Gastrocnemius medialis (tissue), 4 donors: Measurements from ENCODE around the gene TP53RK. TPM values are rescaled to one million over a fixed set of nuclear protein-coding genes. Genes with fewer than 3 reads are reported as not detected.

Source experiments
- ATAC-seq, 2 donors: fragments of 150-250 bp; one replicate each; pipeline ENCODE4 v1.9.1; 2016
- DNase-seq, 2 donors: peaks; one replicate each; pipeline ENCODE4 v3.0.0-alpha.2; 2019
- H3K27ac ChIP-seq, 4 donors: fragments of 200-600 bp; sonication (generic); 1 replicate in 1 of 4; 2 replicates in 3 of 4; pipeline ENCODE4 v1.5.1; 2016 to 2018; ENCODE audit warnings: mild to moderate bottlenecking in 2 of 4, moderate library complexity in 1 of 4
- H3K27me3 ChIP-seq, 3 donors: fragments of 200-600 bp; sonication (generic) in 2 of 3; 1 replicate in 1 of 3; 2 replicates in 2 of 3; pipeline versions ENCODE4 v1.5.1 to v1.6.0; 2016 to 2019; ENCODE audit warnings: mild to moderate bottlenecking in 1 of 3, moderate library complexity in 1 of 3
- H3K36me3 ChIP-seq, 2 donors: fragments of 200-600 bp; sonication (generic) in 1 of 2; one replicate each; pipeline ENCODE4 v1.5.1; 2017 to 2018
- H3K4me1 ChIP-seq, 2 donors: fragments of 200-600 bp; sonication (generic) in 1 of 2; one replicate each; pipeline ENCODE4 v1.5.1; 2016 to 2017; ENCODE audit warnings: mild to moderate bottlenecking in 2 of 2
- H3K4me3 ChIP-seq, 4 donors: fragments of 200-600 bp; sonication (generic) in 3 of 4; 1 replicate in 1 of 4; 2 replicates in 3 of 4; pipeline ENCODE4 v1.5.1; 2016 to 2019; ENCODE audit warnings: mild to moderate bottlenecking in 2 of 4
- H3K9me3 ChIP-seq, 3 donors: fragments of 200-600 bp; sonication (generic) in 2 of 3; 1 replicate in 1 of 3; 2 replicates in 2 of 3; pipeline ENCODE4 v1.5.1; 2016 to 2019
- POLR2A ChIP-seq, 2 donors: fragments of 450-650 bp; IDR thresholded peaks; one replicate each; pipeline ENCODE4 v1.6.1; 2017; ENCODE audit warnings: antibody characterized with exemption in 2 of 2, mild to moderate bottlenecking in 2 of 2, moderate library complexity in 2 of 2
- in situ Hi-C, 4 donors: fragments of 200-750 bp; cut with MboI; loops; one replicate each; pipeline versions ENCODE4 v1.15.0 to v1.8.0; 2017; ENCODE audit warnings: low sequenced_read_pairs in 4 of 4
- intact Hi-C: fragments of 100-400 bp; cut with DNase I; formaldehyde crosslinking; loops from one replicate; pipeline ENCODE4 v1.15.1; 2023; ENCODE audit warnings: low total_unique reads
- total RNA-seq, 4 donors: library from RNA; depleted of rRNA; stranded (reverse); fragments of >200 nt; gene quantifications; one replicate each; pipeline versions ENCODE4 v1.1.0 to v1.2.3, GENCODE V29; 2016
- TF ChIP-seq, protein P1 (sequence below), 5 experiments: fragments of 450-650 bp in 3 of 5; fragments of 200-600 bp in 2 of 5; sonication (generic) in 2 of 5; IDR thresholded peaks in 4 of 5; conservative IDR thresholded peaks in 1 of 5; 1 replicate in 4 of 5; 2 replicates in 1 of 5; pipeline ENCODE4 v1.5.1; 2016 to 2019; ENCODE audit warnings: antibody characterized with exemption in 5 of 5, mild to moderate bottlenecking in 3 of 5, moderate library complexity in 3 of 5

Gene TP53RK
- total RNA-seq, 4 donors from 2014 or later, result 8.3 to 17.7 (median 10.9) TPM

- H3K4me3 ChIP-seq, result peak overlapping the region in 2 of 4 donors; percentile 8 to 13
- H3K9me3 ChIP-seq, result no peaks in the 10 kb centered on the region
- DNase-seq (no peak), ATAC-seq (peak in 1 of 2 donors; percentile 15)
- H3K36me3 ChIP-seq, result no peaks in the 10 kb centered on the region
- peaks cover 34 to 40% of the 10 kb centered on the region in 2 donors for H3K4me1 ChIP-seq
- TF ChIP-seq POLR2A (IDR thresholded peaks at IDR 0.05), result no peak
- TF ChIP-seq, protein P1, sequence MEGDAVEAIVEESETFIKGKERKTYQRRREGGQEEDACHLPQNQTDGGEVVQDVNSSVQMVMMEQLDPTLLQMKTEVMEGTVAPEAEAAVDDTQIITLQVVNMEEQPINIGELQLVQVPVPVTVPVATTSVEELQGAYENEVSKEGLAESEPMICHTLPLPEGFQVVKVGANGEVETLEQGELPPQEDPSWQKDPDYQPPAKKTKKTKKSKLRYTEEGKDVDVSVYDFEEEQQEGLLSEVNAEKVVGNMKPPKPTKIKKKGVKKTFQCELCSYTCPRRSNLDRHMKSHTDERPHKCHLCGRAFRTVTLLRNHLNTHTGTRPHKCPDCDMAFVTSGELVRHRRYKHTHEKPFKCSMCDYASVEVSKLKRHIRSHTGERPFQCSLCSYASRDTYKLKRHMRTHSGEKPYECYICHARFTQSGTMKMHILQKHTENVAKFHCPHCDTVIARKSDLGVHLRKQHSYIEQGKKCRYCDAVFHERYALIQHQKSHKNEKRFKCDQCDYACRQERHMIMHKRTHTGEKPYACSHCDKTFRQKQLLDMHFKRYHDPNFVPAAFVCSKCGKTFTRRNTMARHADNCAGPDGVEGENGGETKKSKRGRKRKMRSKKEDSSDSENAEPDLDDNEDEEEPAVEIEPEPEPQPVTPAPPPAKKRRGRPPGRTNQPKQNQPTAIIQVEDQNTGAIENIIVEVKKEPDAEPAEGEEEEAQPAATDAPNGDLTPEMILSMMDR (IDR thresholded peaks at IDR 0.05 in 4 of 5, conservative IDR thresholded peaks at IDR 0.05 in 1 of 5), result no peak
- in situ Hi-C loops, result no loop called here
- intact Hi-C loops, result no loop called here
- H3K27me3 ChIP-seq, result no peaks in the 10 kb centered on the region
- H3K27ac ChIP-seq, result no peak overlapping the region
Observed at GRCh38 chr20:46683668-46683938, 5.6 kb downstream of the TP53RK start.

DNA sequence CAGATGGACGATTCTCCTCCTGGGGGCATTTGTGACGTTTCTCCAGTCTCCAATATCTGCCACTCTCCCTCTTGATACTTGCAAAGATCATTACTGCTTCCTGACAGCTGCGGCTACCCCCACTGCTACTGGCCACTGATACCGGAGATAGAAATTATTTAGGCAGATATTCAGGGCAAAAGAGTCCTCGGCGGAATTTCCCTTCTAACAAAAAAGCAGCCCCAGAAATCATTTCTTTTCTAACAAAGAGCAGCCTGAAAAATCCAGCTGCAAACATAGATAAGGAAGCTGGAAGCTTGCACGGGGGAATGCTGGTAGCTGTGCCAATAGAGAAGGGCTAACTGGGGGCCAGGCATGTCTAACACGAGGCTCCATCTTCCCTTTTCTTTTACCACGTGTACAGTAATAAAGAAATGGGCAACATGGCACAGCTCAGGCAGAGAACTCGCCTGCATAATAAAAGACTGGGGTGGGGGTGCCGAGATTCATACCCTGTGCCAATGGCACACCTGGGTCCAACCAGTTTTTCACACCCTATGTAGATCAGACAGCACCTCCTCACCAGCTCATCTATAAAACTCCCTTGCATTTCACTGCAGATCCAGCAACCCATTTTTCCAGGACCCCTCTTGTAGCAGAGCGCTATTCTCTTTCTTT is 6.1 kb downstream of the TP53RK start:
- H3K4me3 ChIP-seq, result peak overlapping the region in 1 of 4 donors; percentile 8
- ATAC-seq (no peak), DNase-seq (no peak)
- intact Hi-C loops (no loop called here), in situ Hi-C loops (no loop called here)
- no peaks in the 10 kb centered on the region for H3K36me3 ChIP-seq
- peaks cover 30 to 36% of the 10 kb centered on the region in 2 donors for H3K4me1 ChIP-seq
- no peaks in the 10 kb centered on the region for H3K27me3 ChIP-seq
- no peaks in the 10 kb centered on the region for H3K9me3 ChIP-seq
- TF ChIP-seq POLR2A (IDR thresholded peaks at IDR 0.05), result no peak
- TF ChIP-seq, protein P1 (IDR thresholded peaks at IDR 0.05 in 4 of 5, conservative IDR thresholded peaks at IDR 0.05 in 1 of 5), result no peak
- H3K27ac ChIP-seq, result no peak overlapping the region

DNA sequence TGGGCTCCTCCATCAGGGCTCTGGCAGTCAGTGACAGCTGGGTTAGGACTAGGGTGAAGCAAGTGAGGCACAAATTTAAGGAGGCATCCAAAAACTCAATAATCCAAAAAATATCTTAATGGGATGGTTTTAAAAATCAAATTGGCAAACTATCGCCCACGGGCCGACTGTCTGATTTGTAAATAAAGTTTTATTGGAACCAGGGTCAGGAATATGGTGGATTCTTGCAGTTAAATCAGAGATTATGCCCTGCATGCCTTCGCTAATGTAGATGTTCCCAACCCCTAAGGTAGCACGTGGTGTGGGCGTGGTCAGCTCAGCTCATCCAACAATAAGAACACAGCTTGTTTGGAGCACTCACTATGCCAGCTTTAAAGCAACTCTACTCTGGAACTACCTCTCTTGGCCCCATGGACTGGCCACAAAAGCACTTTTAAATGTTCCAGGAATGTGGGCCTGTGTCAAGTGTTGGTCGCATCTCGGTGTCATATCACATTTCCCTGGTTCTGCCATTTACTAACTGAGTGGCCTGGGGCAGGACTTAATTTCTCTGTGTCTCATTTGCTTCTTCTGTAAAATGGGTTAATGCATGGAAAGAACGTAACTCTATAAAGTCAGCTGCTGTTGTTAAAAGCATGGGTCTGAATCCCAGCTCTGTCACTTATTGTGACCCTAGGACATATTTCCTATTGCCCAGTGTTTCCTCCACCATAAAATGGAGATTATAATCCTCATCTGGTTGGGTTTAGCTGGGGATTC is 7.0 kb downstream of the TP53RK start:
- Histone ChIP-seq H3K36me3 (no peaks in the 10 kb centered on the region), H3K4me1 (peaks cover 21 to 27% of the 10 kb centered on the region in 2 donors), H3K27me3 (no peaks in the 10 kb centered on the region), H3K4me3 (no peak overlapping the region), H3K27ac (no peak overlapping the region), H3K9me3 (no peaks in the 10 kb centered on the region)
- ATAC-seq (no peak), DNase-seq (no peak)
- intact Hi-C loops (no loop called here), in situ Hi-C loops (no loop called here)
- no peak for TF ChIP-seq POLR2A (IDR thresholded peaks at IDR 0.05)
- TF ChIP-seq, protein P1 (IDR thresholded peaks at IDR 0.05 in 4 of 5, conservative IDR thresholded peaks at IDR 0.05 in 1 of 5), result no peak

- H3K4me1 ChIP-seq, result peaks cover 17 to 20% of the 10 kb centered on the region in 2 donors
- no peaks in the 10 kb centered on the region for H3K36me3 ChIP-seq
- in situ Hi-C loops, result no loop called here
- ATAC-seq, result no peak
- H3K27me3 ChIP-seq, result no peaks in the 10 kb centered on the region
- no peak overlapping the region for H3K4me3 ChIP-seq
- intact Hi-C loops, result no loop called here
- H3K27ac ChIP-seq, result no peak overlapping the region
- no peaks in the 10 kb centered on the region for H3K9me3 ChIP-seq
- DNase-seq, result peak in 1 of 2 donors; percentile 6
- TF ChIP-seq, protein P1 (IDR thresholded peaks at IDR 0.05 in 4 of 5, conservative IDR thresholded peaks at IDR 0.05 in 1 of 5), result peak; percentile 21 to 56 (median 45)
- TF ChIP-seq POLR2A (IDR thresholded peaks at IDR 0.05), result no peak
Observed at GRCh38 chr20:46681032-46681854, 8.0 kb downstream of the TP53RK start.
